Glutamatergic neuron (in vitro differentiated cells): ENCODE measurements around the gene REXO1. TPM values are rescaled to one million over a fixed set of nuclear protein-coding genes. Genes with fewer than 3 reads are reported as not detected.

Experiments used
- DNase-seq: peaks from one replicate; pipeline ENCODE4 v3.0.0; 2022
- H3K27ac Mint-ChIP-seq: one replicate; pipeline ENCODE4 v1.8.0; 2020; ENCODE audit warnings: mild to moderate bottlenecking, mixed read lengths, inconsistent platforms; ENCODE audit not compliant: unreplicated experiment
- H3K27me3 Mint-ChIP-seq: one replicate; pipeline ENCODE4 v1.8.0; 2020; ENCODE audit warnings: mild to moderate bottlenecking, moderate library complexity, mixed read lengths, inconsistent platforms; ENCODE audit not compliant: unreplicated experiment
- H3K36me3 Mint-ChIP-seq: one replicate; pipeline ENCODE4 v1.8.0; 2020; ENCODE audit warnings: mild to moderate bottlenecking, mixed read lengths, inconsistent platforms; ENCODE audit not compliant: unreplicated experiment
- H3K4me1 Mint-ChIP-seq: one replicate; pipeline ENCODE4 v1.8.0; 2020; ENCODE audit warnings: mild to moderate bottlenecking, low read depth, mixed read lengths, inconsistent platforms; ENCODE audit not compliant: unreplicated experiment
- H3K4me3 Mint-ChIP-seq: one replicate; pipeline ENCODE4 v1.8.0; 2020; ENCODE audit warnings: mild to moderate bottlenecking, mixed read lengths, inconsistent platforms; ENCODE audit not compliant: unreplicated experiment
- H3K9me3 Mint-ChIP-seq: one replicate; pipeline ENCODE4 v1.8.0; 2020; ENCODE audit warnings: mild to moderate bottlenecking, moderate library complexity, mixed read lengths, inconsistent platforms; ENCODE audit not compliant: unreplicated experiment
- CTCF ChIP-seq: fragments of 200-600 bp; sonication (generic); IDR thresholded peaks from one replicate; pipeline ENCODE4 v1.5.0; 2021; ENCODE audit not compliant: partially characterized antibody, unreplicated experiment
- total RNA-seq: library from RNA; stranded (reverse); fragmentation: NEBNext Ultra II Directional; extraction: Animal tissue kit (Norgen Biotek cat#: 25700); gene quantifications from one replicate; pipeline ENCODE4 v1.2.1, GENCODE V29; 2021; ENCODE audit not compliant: unreplicated experiment

The REXO1 gene
- total RNA-seq, 1 donor from 2014 or later, result 65.7 TPM

GRCh38 chr19:1812426-1813191 lies 35.7 kb downstream of the REXO1 start:
- Mint-ChIP-seq H3K9me3 (peaks cover 8% of the 10 kb centered on the region), H3K27me3 (peaks cover 11% of the 10 kb centered on the region), H3K4me1 (peaks cover 2% of the 10 kb centered on the region), H3K27ac (peak overlapping the region; percentile 89), H3K36me3 (no peaks in the 10 kb centered on the region), H3K4me3 (peak overlapping the region; percentile 93)
- DNase-seq, result peak; percentile 94
- no peak for TF ChIP-seq CTCF

- H3K4me3 Mint-ChIP-seq, result peak within 1 kb of the TSS; percentile 93
- DNase-seq, result no peak
- peaks cover 8% of the 10 kb centered on the region for H3K9me3 Mint-ChIP-seq
- no peak for TF ChIP-seq CTCF
- H3K4me1 Mint-ChIP-seq, result peaks cover 2% of the 10 kb centered on the region
- peak within 1 kb of the TSS; percentile 89 for H3K27ac Mint-ChIP-seq
- peaks cover 11% of the 10 kb centered on the region for H3K27me3 Mint-ChIP-seq
- H3K36me3 Mint-ChIP-seq, result no peaks in the 10 kb centered on the region
These were observed 36.3 kb downstream of the REXO1 start, which contains the start of gene ATP8B3 for GRCh38 chr19:1811942-1812425. TSS of gene ATP8B3 (minus strand) at chr19:1812276. CDS start at chr19:1811736, 540 bp downstream.

GRCh38 chr19:1811472-1811894 lies 36.8 kb downstream of the REXO1 start:
- Mint-ChIP-seq H3K27ac (no peak overlapping the region), H3K27me3 (peaks cover 11% of the 10 kb centered on the region), H3K4me3 (no peak overlapping the region), H3K4me1 (peaks cover 2% of the 10 kb centered on the region), H3K36me3 (no peaks in the 10 kb centered on the region), H3K9me3 (peaks cover 8% of the 10 kb centered on the region)
- peak; percentile 21 for DNase-seq
- no peak for TF ChIP-seq CTCF

- Mint-ChIP-seq H3K9me3 (peaks cover 8% of the 10 kb centered on the region), H3K27ac (no peak overlapping the region), H3K36me3 (no peaks in the 10 kb centered on the region), H3K27me3 (peaks cover 11% of the 10 kb centered on the region), H3K4me3 (no peak overlapping the region), H3K4me1 (peaks cover 2% of the 10 kb centered on the region)
- no peak for TF ChIP-seq CTCF
- peak; percentile 15 for DNase-seq
These were observed 37.7 kb downstream of the REXO1 start for GRCh38 chr19:1810439-1811160.
